ENCODE measurements around the gene SH3PXD2A. TPM values are rescaled to one million over a fixed set of nuclear protein-coding genes. Genes with fewer than 3 reads are reported as not detected.
A peak's percentile ranks its signal among the peaks of the same experiment; 100 is the strongest.

Gene SH3PXD2A
- total and polyA plus RNA-seq, 2 of the 4 experiments (the other 2 are of a cell fraction), result 6.3 to 23.0 TPM

DNA sequence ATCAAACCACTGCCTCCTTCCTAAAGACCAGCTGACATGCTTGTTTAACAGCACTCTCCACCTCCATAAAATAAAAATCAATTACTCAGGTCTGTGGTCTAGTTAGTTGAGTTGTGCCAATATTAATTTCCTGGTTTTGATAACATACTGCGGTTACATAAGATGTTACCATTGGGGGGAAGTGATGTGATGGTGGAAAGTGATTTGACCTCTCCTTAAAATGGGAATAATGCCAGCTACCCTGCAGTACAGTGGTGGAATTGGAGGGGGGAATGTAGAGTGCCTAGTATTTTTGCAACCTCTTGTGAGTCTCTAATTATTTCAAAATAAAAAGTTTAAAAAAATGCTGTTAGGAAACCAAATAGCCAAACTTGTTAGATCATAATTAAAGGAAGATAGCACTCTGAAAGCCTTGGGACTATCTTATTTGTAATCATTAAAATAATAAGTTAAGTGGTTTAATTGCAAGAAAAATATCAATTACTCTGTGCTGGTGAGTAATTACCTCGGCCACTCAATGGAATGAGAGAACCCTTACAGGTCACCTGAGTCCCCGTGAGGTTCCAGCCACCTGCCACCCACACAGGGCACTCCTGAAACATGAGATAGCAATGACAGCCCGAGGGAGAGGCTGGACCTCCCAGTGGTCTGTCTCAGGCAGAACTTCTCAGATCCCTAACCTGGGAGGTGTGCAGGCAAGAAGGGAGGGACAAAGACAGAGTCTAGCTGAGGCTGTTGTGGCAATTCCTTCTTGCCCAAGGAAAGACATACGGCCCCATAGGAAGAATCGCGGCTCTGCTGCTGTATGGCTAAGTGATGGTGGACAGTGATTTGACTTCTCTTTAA lies 94.1 kb downstream of the SH3PXD2A start:
- H3K4me1 ChIP-seq (ENCODE audit: control insufficient read depth, insufficient read depth, low read length), result peaks cover 49% of the 10 kb centered on the region
- intact Hi-C loops (cut with micrococcal nuclease), result no loop called here
- H3K4me3 ChIP-seq (ENCODE audit: insufficient read depth, low read depth, low read length), result no peak overlapping the region
- no peaks in the 10 kb centered on the region for H3K36me3 ChIP-seq (ENCODE audit: control insufficient read depth, insufficient read depth, low read length)
- ChIA-PET POLR2A (ENCODE audit: unreplicated experiment) (no interaction called here), CTCF (interaction anchor here (0.9 kb wide), 1 partner anchor 90 kb away, joined by 3 read pairs; no protein-coding TSS in a partner anchor)
- WGBS, 2 experiments (ENCODE audit: extremely low coverage in 2 of 2, insufficient read length in 1 of 2), result 93% methylated on average over 3 of the region's 7 CpGs; no CpG with 5 or more reads in 1 of the 2 experiments
- no peak overlapping the region for H3K4me2 ChIP-seq (ENCODE audit: low read depth, low read length)
- ATAC-seq (ENCODE audit: low read depth) (no peak), DNase-seq (no peak)
- H3K27ac ChIP-seq (ENCODE audit: insufficient read depth, low read length), result no peak overlapping the region
- no peak overlapping the region for H2AK9ac ChIP-seq (replicated peaks; ENCODE audit: low read depth, low read length, poor library complexity)
- H3K9me3 ChIP-seq (ENCODE audit: control insufficient read depth, insufficient read depth, low read length), result no peaks in the 10 kb centered on the region
- 0 out of 2 replicates have a peak overlapping the region, but pooled peaks have one; percentile 16 for H4K91ac ChIP-seq (ENCODE audit: insufficient read depth, low read depth, low read length)
- no peak for TF ChIP-seq RAD21 (IDR thresholded peaks at IDR 0.05; ENCODE audit: low read length)
- TF ChIP-seq RCOR1 (IDR thresholded peaks at IDR 0.05; ENCODE audit: insufficient replicate concordance, low read length), result no peak
- TF ChIP-seq FOS (IDR thresholded peaks at IDR 0.05; ENCODE audit: low read depth, low read length), result no peak
- TF ChIP-seq SMC3 (IDR thresholded peaks at IDR 0.05; ENCODE audit: low read depth, low read length), result no peak
- TF ChIP-seq CEBPB (IDR thresholded peaks at IDR 0.05; ENCODE audit: low read depth, low read length), result no peak
- TF ChIP-seq CHD1 (IDR thresholded peaks at IDR 0.05; ENCODE audit: low read depth, low read length), result no peak
- TF ChIP-seq POLR2A (IDR thresholded peaks at IDR 0.05; ENCODE audit: low read depth, low read length), result no peak
- no peak for TF ChIP-seq MXI1 (IDR thresholded peaks at IDR 0.05; ENCODE audit: borderline replicate concordance, low read depth, low read length)
- TF ChIP-seq, protein P1, sequence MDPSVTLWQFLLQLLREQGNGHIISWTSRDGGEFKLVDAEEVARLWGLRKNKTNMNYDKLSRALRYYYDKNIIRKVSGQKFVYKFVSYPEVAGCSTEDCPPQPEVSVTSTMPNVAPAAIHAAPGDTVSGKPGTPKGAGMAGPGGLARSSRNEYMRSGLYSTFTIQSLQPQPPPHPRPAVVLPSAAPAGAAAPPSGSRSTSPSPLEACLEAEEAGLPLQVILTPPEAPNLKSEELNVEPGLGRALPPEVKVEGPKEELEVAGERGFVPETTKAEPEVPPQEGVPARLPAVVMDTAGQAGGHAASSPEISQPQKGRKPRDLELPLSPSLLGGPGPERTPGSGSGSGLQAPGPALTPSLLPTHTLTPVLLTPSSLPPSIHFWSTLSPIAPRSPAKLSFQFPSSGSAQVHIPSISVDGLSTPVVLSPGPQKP (IDR thresholded peaks at IDR 0.05; ENCODE audit: borderline replicate concordance, low read depth, low read length), result no peak
- TF ChIP-seq, protein P2, sequence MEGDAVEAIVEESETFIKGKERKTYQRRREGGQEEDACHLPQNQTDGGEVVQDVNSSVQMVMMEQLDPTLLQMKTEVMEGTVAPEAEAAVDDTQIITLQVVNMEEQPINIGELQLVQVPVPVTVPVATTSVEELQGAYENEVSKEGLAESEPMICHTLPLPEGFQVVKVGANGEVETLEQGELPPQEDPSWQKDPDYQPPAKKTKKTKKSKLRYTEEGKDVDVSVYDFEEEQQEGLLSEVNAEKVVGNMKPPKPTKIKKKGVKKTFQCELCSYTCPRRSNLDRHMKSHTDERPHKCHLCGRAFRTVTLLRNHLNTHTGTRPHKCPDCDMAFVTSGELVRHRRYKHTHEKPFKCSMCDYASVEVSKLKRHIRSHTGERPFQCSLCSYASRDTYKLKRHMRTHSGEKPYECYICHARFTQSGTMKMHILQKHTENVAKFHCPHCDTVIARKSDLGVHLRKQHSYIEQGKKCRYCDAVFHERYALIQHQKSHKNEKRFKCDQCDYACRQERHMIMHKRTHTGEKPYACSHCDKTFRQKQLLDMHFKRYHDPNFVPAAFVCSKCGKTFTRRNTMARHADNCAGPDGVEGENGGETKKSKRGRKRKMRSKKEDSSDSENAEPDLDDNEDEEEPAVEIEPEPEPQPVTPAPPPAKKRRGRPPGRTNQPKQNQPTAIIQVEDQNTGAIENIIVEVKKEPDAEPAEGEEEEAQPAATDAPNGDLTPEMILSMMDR (conservative IDR thresholded peaks at IDR 0.05; ENCODE audit: low read depth, low read length), result no peak
- no peak for TF ChIP-seq MAFK (IDR thresholded peaks at IDR 0.05; ENCODE audit: low read depth, low read length)
- no peak for TF ChIP-seq NFE2L2 (IDR thresholded peaks at IDR 0.05; ENCODE audit: low read depth, low read length)
- no peak for TF ChIP-seq MAZ (IDR thresholded peaks at IDR 0.05; ENCODE audit: borderline replicate concordance, low read depth, low read length)
- TF ChIP-seq RFX5 (IDR thresholded peaks at IDR 0.05; ENCODE audit: low read depth, low read length), result no peak
- BruUV-seq (replicated peaks), result no TSS peak
- H3K4ac ChIP-seq (ENCODE audit: low read depth, low read length), result peak overlapping the region; percentile 17
- H4K20me1 ChIP-seq (ENCODE audit: insufficient read depth, low read length), result peaks cover 6% of the 10 kb centered on the region; the same call in 1 of the 2 replicates
- H2BK120ac ChIP-seq (ENCODE audit: low read depth, low read length), result no peak overlapping the region
- H3K79me1 ChIP-seq (ENCODE audit: low read depth in 1 of 2, low read length in 2 of 2), result peaks cover 11 to 63% of the 10 kb centered on the region in 2 experiments
- no peak overlapping the region for H3K18ac ChIP-seq (ENCODE audit: low read depth, low read length)
- no peak overlapping the region for H3K23ac ChIP-seq (ENCODE audit: low read depth, low read length)
- H3K56ac ChIP-seq (ENCODE audit: extremely low read depth, insufficient read depth, low read length), result no peak overlapping the region
- H3K14ac ChIP-seq (replicated peaks; ENCODE audit: low read depth, low read length), result no peak overlapping the region
- in situ Hi-C loops (cut with MboI; ENCODE audit: low sequenced_read_pairs), result no loop called here
- H3K27me3 ChIP-seq (ENCODE audit: control insufficient read depth, insufficient read depth, low read length), result no peaks in the 10 kb centered on the region
- no peak overlapping the region for H2AFZ ChIP-seq (replicated peaks; ENCODE audit: low read length, poor library complexity)
- no peak overlapping the region; the same call in 2 of the 3 replicates for H2BK15ac ChIP-seq (ENCODE audit: low read depth, low read length)
- no peak overlapping the region for H4K8ac ChIP-seq (ENCODE audit: low read depth in 2 of 2, low read length in 2 of 2)
- H3K9me1 ChIP-seq (ENCODE audit: insufficient read depth, low read length), result peaks cover 58% of the 10 kb centered on the region
- H2BK5ac ChIP-seq (ENCODE audit: low read depth, low read length, poor library complexity, severe bottlenecking), result no peak overlapping the region
- H4K5ac ChIP-seq (ENCODE audit: low read depth, low read length), result no peak overlapping the region
- no peak overlapping the region for H3K9ac ChIP-seq (ENCODE audit: low read depth, low read length)
- dilution Hi-C loops (cut with HindIII; ENCODE audit: low sequenced_read_pairs, unreplicated experiment), result no loop called here
- H2AK5ac ChIP-seq (ENCODE audit: low read depth, low read length), result peak overlapping the region; percentile 44; the same call in 1 of the 2 replicates
- no peak overlapping the region; the same call in 1 of the 2 replicates for H2BK20ac ChIP-seq (ENCODE audit: low read depth, low read length)
